Activated CD4-positive, CD25-positive, alpha-beta regulatory T cell (primary cell): ENCODE results near the gene INSL3.
"Not testable (repeated sequence)": the region's sequence is repeated elsewhere in the genome, so short reads cannot be mapped to it uniquely, and the experiment has no call there.

Source experiments
- DNase-seq, 4 experiments: peaks; one replicate each; lab custom pipeline; 2025; lab: John Stamatoyannopoulos, UW

INSL3 gene

GRCh38 chr19:17812099-17812498 is 9.2 kb downstream of the INSL3 start:
- DNase-seq = no peak

DNA sequence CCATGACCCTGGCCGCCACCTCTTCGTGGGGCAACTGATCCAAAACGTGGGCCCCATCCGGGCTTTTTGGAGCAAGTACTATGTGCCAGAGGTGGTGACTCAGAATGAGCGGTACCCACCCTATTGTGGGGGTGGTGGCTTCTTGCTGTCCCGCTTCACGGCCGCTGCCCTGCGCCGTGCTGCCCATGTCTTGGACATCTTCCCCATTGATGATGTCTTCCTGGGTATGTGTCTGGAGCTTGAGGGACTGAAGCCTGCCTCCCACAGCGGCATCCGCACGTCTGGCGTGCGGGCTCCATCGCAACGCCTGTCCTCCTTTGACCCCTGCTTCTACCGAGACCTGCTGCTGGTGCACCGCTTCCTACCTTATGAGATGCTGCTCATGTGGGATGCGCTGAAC is 9.6 kb downstream of the INSL3 start:
- DNase-seq = no peak

- DNase-seq = no peak
These were observed 10.2 kb downstream of the INSL3 start for GRCh38 chr19:17811103-17811502.

DNA sequence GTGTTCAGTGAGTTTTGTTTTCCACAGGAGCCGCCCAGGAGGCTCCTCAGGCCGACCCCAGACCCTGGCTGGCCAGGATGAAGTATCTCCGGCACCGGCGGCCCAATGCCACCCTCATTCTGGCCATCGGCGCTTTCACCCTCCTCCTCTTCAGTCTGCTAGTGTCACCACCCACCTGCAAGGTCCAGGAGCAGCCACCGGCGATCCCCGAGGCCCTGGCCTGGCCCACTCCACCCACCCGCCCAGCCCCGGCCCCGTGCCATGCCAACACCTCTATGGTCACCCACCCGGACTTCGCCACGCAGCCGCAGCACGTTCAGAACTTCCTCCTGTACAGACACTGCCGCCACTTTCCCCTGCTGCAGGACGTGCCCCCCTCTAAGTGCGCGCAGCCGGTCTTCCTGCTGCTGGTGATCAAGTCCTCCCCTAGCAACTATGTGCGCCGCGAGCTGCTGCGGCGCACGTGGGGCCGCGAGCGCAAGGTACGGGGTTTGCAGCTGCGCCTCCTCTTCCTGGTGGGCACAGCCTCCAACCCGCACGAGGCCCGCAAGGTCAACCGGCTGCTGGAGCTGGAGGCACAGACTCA is 13.5 kb downstream of the INSL3 start:
- no peak for DNase-seq

GRCh38 chr19:17806945-17807344 is 14.4 kb downstream of the INSL3 start:
- DNase-seq = no peak

GRCh38 chr19:17805427-17805826 is 15.9 kb downstream of the INSL3 start:
- no peak for DNase-seq

GRCh38 chr19:17803264-17803896 is 17.9 kb downstream of the INSL3 start:
- DNase-seq = peak in 1 of 4 experiments; percentile 17

- DNase-seq = no peak
These were observed 19.0 kb downstream of the INSL3 start for GRCh38 chr19:17802137-17802858.

DNA sequence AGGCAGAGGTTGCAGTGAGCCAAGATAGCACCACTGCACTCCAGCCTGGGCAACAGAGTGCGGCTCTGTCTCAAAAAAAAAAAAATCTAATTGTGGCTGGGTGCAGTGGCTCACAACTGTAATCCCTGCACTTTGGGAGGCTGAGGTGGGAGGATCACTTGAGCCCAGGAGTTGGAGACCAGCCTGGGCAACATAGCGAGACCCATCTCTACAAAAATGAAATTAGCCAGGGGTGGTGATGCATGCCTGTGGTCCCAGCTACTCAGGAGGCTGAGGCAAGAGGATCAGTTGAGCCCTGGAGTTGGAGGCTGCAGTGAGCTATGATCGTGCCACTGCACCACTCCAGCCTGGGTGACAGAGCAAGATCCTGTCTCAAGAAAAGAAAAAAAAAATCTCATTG is 22.7 kb downstream of the INSL3 start:
- not testable (repeated sequence) for DNase-seq

- DNase-seq = no peak
These were observed 23.7 kb downstream of the INSL3 start for GRCh38 chr19:17797424-17798201.

GRCh38 chr19:17796838-17797423 is 24.4 kb downstream of the INSL3 start:
- no peak for DNase-seq

GRCh38 chr19:17796013-17796837 is 25.1 kb downstream of the INSL3 start:
- DNase-seq = no peak

GRCh38 chr19:17795495-17795856 is 25.8 kb downstream of the INSL3 start:
- DNase-seq = no peak

- no peak for DNase-seq
These were observed 26.4 kb downstream of the INSL3 start, which contains the start of gene B3GNT3 for GRCh38 chr19:17794731-17795494. Gene B3GNT3, plus strand, starts transcription at chr19:17795138. Its CDS starts 12,670 bp downstream, at chr19:17807808.

- DNase-seq = no peak
These were observed 26.9 kb downstream of the INSL3 start for GRCh38 chr19:17794412-17794730.

DNA sequence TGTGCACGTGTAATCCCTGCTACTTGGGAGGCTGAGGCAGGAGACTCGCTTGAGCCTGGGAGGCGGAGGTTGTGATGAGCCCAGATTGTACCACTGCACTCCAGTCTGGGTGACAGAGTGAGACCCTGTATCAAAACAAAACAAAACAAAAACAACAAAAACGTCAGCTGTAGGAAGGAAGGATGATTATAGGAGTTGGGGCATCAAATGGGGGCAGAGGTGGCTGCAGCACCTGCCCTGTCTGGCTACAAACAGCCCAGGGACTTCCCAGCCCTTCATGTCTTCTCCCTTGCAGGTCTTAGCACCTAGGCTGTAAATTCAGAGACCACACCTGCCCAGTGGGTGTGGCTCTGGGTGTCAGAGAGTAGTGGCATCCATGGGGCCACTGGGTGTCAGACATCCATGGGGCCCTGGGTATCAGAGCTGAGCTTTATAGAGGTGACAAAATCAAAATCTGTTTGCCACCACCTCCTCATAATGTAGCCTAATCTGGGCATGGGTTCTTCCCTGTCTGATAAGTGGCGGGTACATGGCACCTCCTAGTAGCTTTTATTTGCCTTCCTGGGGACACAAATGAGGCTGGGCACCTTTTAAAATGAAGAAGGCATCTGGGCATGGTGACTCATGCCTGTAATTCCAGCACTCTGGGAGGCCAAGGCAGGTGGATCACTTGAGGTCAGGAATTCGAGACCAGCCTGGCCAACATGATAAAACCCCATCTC is 31.1 kb downstream of the INSL3 start:
- no peak for DNase-seq

DNA sequence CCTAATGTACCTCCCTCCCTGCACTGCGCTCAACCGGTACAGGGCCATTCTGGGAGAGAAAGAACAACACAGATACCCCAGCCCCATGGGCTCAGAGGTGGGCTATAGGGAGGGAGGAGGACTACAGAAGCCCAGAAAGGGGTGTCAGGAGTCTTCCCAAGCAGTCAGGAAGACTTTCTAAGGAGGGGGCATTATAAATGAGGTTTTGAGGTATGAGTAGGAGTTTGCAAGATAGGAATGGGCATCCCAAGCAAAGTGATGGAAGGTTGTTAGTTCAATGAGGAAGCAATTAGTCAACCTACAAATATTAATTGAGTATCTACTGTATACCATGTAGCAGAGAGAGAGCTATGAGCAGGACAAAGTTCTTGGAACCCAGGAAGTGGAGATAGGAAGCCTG is 32.7 kb downstream of the INSL3 start:
- DNase-seq = no peak

- DNase-seq = no peak
These were observed 33.9 kb downstream of the INSL3 start for GRCh38 chr19:17787274-17787913.

DNA sequence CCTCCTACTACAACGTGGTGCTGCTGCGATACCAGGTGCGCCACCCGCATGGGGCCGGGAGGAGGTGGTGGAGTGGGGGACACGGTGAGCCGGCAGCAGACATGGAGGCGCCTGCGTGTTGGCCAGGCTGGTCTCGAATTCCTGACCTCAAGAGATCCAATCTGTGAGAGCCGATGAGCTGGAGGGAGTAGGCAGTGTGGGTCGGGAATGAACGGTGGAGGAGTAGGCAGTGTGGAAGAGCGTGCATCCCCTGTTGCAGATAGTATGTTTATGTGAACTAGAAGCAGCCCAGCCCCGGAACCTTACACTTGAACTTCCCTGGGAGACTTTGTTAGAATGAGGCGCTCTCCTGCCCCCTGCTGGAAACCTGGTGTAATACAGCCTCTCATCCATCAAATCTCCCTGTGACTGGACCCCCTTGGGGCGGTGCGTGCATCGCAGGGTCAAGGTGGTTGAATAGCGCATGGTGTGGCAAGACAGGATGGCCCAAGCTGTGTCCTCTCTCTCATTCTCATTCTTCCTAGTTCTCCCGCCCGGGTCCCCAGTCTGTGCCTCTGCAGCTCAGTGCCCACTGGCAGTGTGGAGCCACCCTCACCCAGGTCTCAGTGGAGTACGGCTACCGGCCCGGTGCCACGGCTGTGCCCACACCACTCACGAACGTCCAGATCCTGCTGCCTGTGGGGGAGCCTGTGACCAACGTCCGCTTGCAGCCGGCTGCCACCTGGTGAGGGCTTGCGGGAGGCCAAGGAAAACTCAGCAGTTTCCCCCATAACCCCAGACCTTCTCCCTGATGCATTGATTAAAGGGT is 36.9 kb downstream of the INSL3 start:
- peak; percentile 46 to 57 (median 49) for DNase-seq
